HG02973 (cell line): ENCODE data around the gene ENC1.
A peak's percentile ranks its signal among the peaks of the same experiment; 100 is the strongest.

ENCODE experiments used
- ATAC-seq: cut with Tn5 transposase; IDR thresholded peaks from one replicate; pipeline ENCODE4 v1.9.1; 2021; ENCODE audit warnings: moderate library complexity; ENCODE audit not compliant: unreplicated experiment

The ENC1 gene

DNA sequence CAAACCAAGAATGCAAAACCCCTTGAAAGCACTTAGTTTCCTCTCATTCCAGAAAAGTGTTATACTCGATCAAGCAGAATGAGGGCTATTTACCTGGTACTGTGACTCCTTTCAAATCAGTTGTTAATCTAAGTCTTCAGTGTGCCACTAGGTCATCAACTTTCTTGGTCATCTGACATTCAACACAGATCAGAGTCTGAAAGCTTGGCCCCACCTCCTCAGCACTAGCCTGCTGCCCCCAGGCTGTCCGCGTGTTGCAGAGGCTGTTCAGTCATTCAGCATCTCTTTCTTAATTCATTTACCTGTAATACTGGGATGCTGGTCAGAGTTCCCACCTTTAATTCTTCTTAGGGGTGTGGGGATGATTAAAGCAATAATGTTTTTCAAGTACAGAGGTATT is 28.5 kb downstream of the ENC1 start:
- no peak for ATAC-seq

GRCh38 chr5:74608736-74609601 is 31.6 kb downstream of the ENC1 start:
- no peak for ATAC-seq

DNA sequence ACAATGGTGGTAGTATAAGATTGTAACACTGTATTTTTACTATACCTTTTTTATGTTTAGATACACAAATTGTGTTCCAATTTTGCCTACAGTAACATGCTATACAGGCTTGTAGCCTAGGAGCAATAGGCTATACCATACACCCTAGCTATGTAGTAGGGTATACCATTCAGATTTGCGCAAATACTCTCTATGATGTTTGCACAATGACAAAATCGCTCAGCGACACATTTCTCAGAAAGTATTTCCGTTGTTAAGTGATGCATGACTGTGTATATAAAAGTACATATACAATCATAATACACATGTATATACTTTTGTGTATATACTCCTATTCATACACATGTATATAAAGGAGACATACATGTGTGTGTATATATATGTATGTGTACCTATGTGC is 34.8 kb downstream of the ENC1 start:
- no peak for ATAC-seq

DNA sequence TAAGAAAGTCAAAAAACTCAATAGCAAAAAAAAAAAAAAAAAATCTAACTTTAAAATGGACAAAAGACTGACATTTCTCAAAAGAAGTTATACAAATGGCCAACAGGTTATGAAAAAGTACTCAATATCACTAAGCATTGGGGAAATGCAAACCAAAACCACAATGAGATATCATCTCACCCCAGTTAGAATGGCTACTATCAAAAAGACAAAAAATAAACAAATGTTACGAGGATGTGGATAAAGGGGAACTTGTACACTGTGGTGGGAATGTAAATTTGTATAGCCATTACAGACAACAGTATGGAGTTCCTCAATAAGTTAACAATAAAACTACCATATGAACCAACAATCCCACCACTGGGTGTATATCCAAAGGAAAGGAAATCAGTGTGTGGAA is 37.2 kb downstream of the ENC1 start:
- ATAC-seq, result no peak

DNA sequence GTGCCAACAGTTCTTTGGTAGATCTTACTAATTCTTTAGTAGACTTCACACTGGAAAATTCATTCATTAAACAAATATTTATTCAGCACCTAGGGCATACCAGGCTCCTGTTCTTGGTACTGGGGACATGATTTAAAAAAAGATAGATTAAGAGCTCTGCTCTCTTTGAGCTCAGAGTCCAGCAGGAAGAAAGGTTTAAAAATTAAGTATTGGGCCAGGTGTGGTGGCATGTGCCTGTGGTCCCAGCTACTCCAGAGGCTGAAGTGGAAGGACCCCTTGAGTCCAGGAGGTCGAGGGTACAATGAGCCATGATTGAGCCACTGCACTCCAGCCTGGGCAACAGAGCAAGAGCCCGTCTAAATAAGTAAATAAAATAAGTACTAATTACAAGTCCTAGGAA is 41.4 kb downstream of the ENC1 start:
- ATAC-seq, result no peak

DNA sequence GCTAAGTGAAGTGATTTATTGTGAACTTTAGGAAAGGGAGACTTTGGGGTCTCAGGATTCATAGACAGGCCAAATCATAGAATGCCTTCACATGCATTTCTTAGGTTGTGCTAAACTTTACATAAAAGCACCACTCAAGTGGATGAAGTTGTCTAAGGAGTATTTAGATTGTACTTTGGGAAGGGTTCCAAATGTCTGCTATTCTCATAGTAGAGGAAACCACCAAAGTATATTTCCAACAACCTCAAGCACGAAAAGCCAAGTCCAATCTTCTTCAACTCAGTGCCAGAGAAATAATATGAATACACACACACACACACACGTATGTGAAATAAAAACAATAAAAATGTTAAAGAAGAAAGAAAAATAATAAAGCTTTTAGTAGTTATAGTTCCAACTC is 41.8 kb downstream of the ENC1 start:
- no peak for ATAC-seq

DNA sequence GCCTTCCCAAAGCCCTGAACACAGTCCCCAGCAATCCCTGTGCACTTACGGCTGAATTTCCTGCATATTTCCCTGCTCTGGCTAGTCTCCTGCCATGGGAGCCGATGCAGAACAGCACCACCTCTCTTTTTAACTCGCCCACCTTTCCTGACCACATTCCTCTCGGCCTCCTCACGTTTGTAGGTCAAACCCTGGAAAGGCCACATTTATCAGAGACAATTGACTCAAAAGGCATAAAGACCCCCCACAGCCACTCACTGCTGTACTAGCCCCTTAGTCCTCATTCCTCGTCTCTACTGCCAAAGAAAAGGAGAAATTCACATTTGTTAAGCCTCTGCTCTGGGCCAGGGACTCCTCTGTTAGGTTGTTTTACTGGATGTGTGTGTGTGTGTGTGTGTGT is 43.6 kb downstream of the ENC1 start:
- ATAC-seq, result no peak

DNA sequence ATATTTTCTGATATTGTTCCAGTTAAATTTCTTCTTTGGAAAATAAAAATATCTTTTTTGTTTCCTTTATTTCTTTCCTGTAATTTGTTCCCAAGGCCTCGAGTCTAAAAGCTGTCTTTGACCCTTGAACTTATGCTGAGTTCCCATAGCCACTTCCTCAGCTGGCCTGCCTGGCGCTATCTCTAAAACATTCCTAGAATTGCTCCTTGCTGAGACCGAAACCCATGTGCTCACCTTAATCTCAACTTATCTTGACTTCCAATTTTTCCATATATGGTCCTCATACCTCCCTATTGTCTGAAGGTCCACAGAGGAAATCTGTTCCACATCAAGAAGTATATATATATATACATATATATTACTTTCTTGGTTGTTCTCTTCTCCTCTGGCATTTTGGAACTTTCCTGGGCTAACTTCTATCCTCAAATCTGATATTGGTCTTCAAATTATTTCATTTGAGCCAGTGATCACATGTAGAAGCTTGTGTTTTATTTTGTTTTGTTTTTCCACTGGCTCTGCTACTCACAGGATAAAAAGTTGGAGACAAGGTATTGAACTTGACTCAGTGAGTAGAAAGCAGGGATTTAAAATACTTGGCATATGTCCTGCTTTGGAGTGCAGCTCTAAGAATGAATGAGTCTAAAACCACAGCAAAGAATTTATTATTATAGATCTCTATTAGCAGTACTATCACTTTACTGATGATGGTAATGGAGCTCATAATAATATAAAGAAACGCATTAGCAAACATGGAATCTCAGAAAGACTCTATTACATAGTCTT is 45.2 kb downstream of the ENC1 start:
- no peak for ATAC-seq

DNA sequence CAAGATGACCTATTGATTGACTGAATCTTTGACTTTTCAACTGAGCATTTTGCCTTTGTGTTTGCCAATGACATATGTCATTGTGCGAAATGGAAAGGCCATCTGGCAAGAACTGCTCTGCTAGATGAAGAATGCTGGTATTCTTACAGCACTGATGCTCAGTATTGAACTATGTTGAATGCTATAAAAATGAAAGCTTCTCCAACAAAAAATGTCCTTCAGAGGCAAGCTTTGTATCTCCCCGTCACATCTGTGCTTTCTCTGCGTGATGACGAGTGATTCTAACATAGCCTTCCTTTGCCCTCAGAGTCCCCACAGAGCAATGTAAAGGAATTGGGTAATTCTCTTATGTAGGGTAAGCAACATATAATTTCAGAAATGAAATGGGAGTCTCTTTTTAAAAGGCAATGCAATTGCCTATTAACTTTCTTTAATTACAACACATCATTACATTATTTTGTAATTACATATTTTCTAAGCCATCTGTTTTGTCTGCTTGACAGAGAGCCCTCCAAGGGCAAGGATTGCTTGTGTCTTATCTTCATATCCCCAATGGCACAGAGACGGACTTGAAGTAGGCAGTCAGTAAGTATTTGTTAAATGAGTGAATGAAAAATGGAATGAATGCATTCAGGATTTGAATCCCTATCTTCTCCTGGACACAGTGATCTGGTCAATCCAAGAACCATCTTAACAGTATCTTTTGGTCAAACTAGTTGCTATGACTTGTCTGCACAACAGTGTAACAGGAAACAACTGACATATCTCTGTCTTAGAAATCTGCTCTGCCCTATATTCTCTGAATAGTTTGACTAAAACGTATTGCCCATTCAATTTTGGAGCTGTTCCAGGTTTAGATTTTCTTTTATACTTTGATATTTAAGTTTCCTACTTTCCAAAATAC is 46.1 kb downstream of the ENC1 start:
- no peak for ATAC-seq

GRCh38 chr5:74589204-74590056 is 51.1 kb downstream of the ENC1 start:
- ATAC-seq, result no peak

GRCh38 chr5:74588415-74588814 is 52.1 kb downstream of the ENC1 start:
- ATAC-seq, result no peak

GRCh38 chr5:74587890-74588289 is 52.6 kb downstream of the ENC1 start:
- ATAC-seq, result no peak

DNA sequence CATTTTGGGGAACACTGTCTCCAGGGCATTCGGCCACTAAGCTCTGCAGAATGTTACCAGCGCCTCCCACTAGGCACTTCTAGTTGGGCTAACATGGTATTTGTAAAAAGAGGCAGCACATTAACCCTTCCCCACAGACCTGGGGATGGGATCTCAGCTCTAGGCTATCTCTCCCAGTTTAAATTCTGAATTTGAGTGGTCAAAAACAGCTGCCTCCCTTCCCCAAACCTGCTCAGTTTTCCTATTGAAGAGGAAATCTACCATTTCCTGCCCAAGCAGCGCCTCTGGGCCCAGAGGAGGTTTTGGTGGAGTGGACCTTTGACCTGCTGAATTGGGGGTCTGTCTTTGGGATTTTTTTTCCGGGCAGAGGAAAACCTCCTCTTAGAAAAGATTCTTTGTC is 53.2 kb downstream of the ENC1 start:
- ATAC-seq, result no peak

DNA sequence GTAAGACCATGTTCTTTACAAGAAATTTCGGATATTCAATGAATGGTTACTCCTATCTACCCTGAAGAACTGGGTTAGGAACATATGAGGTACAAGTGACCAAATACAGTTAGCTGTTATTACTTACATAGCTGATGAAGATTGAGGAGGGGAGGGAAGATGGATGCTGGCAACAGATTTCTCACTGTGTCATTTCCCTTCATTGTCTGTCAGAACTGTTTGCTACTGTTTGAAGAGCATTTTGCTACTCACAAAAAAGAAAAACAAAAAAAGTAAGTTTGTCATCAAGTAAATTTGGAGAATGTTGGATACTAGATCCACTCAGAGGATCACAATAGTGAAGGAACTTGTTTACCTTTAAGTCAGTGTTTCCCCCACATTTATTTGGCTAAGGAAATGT is 53.7 kb downstream of the ENC1 start:
- ATAC-seq, result no peak

- ATAC-seq, result no peak
Observed at GRCh38 chr5:74582853-74583252, 57.7 kb downstream of the ENC1 start.

DNA sequence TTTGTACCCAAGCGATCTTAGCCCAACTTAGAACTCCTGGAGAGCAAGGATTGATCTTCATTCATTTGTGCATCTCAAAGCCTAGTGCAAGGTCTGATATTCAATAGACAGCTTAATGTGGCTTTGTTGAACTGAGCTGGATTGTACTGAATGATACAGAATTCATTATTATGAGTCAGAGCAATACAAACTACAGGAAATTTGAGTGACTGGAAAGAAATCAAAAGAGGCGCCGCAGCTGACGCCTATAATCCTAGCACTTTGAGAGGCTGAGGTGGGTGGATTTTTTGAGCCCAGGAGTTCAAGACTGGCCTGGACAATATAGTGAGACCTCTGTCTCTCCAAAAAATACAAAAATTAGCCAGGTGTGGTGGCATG is 58.6 kb downstream of the ENC1 start:
- ATAC-seq, result no peak

DNA sequence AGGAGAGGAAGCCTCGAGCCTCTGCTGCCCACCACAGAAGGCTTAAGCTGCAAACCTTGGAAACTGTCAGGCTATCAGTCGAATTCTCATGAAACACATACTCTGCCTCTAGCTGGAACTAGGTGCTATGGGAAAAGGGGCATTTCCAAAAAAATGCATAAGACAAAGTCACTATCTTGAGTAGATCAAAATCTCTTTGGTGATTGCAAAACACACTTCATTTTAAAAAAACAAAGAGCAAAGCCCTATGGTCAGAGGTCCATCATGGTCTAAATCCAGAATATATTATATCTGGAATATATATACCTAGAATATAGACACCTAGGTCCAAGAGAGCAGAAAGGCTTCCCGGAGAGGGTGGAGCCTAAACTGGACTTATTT is 59.8 kb downstream of the ENC1 start:
- ATAC-seq, result no peak

DNA sequence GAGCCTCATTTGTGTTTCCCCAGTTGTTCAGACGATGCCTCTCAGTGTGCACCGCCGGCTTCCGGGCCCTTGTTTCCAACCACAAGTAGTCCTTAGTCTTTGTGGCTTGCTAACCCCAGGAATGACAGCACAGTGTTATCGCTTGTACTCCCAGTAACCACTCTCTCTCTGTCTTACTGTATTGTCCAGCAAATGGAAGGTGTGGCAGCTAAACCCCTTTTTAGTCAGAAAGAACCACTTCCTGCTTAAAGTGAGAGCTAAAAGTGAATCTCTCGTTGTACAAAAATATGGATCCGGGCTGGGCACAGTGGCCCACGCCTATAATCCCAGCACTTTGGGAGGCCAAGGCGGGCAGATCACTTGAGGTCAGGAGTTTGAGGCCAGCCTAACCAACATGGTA is 61.3 kb downstream of the ENC1 start:
- ATAC-seq, result peak; percentile 77

- ATAC-seq, result peak; percentile 35
Observed at GRCh38 chr5:74578356-74579044, 62.0 kb downstream of the ENC1 start.
